HL-60 (cell line): ENCODE data around the gene EPS8L1.

Source experiments
- DNase-seq, 2 experiments: peaks; one replicate each; pipeline ENCODE4 v3.0.0-alpha.2; 2010 to 2020; ENCODE audit warnings: low read depth in 1 of 2, low spot score in 1 of 2
- H3K27ac ChIP-seq: fragments of 250-450 bp; sonication (Bioruptor Pico); replicated peaks from 2 replicates; pipeline ENCODE4 v1.5.1; 2020; ENCODE audit warnings: mild to moderate bottlenecking, moderate library complexity
- H3K27me3 ChIP-seq: fragments of 250-450 bp; sonication (Bioruptor Pico); 2 replicates; pipeline ENCODE4 v1.5.1; 2021; ENCODE audit warnings: mild to moderate bottlenecking, moderate library complexity; ENCODE audit not compliant: insufficient read depth, poor library complexity, severe bottlenecking
- H3K4me3 ChIP-seq: replicated peaks from 2 replicates; pipeline ENCODE4 v1.5.1; 2011; ENCODE audit warnings: mild to moderate bottlenecking, control low read depth, low read length; ENCODE audit not compliant: insufficient read depth
- GABPA ChIP-seq: IDR thresholded peaks from 2 replicates; pipeline ENCODE4 v1.6.1; 2012; ENCODE audit warnings: low read depth
- POLR2AphosphoS5 ChIP-seq: IDR thresholded peaks from 2 replicates; pipeline ENCODE4 v1.6.1; 2012; ENCODE audit warnings: low read depth
- SPI1 ChIP-seq: IDR thresholded peaks from 2 replicates; pipeline ENCODE4 v1.6.1; 2012; ENCODE audit warnings: low read depth, mild to moderate bottlenecking, borderline replicate concordance
- TF ChIP-seq, protein P1 (sequence below): IDR thresholded peaks from 2 replicates; pipeline ENCODE4 v1.6.1; 2012; ENCODE audit warnings: low read depth; ENCODE audit not compliant: insufficient replicate concordance
- TF ChIP-seq, protein P2 (sequence below): IDR thresholded peaks from one replicate; pipeline ENCODE4 v1.5.1; 2011; ENCODE audit warnings: low read length, control low read depth, inconsistent platforms; ENCODE audit not compliant: insufficient read depth

The EPS8L1 gene

DNA sequence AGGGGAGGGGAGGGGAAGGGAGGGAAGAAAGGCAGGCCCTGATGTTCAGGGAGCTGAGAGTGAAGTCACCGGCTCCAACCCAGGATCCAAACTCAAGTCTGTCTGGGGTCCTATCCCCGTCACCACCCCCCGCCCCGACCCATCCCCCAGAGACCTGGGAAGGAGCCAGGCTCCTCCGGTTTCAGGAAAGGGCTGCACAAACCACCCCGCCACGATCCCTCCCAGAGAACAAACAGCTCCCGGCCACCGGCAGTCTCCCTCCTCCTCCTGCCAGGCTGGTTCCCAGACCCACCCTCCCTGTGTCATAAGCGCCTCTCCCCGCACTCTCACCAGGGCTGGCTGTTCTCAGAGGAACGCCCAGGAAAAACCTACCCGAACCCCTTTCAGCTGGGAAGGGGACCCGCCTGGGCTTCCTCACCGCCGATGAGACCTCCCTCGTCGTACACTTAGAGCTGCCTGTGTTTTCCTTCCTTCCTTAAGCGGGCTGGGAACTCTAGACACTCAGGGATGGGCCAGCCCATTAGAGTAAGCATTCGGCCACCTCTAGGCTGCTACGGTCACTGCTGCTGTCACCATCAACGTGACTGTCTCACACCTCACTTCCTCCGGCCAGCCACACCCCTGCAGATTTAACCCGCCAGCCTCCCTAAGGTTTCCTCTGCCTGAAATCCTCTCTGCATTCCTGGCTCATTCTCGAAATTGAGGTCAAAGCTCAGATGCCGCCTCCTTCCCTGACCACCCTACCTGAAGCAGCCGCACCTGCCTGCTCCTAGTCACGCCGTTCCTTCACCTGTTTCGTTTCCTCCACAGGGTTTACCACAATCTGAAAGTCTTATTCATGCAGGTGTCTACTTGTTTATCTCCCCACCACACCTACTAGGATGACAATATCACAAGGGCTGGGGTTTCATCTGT, 6.5 kb upstream of the EPS8L1 start:
- Histone ChIP-seq H3K27ac (no peak overlapping the region), H3K4me3 (no peak overlapping the region), H3K27me3 (peaks cover 21% of the 10 kb centered on the region)
- TF ChIP-seq SPI1 (no peak), GABPA (no peak), POLR2AphosphoS5 (no peak)
- TF ChIP-seq, protein P1, sequence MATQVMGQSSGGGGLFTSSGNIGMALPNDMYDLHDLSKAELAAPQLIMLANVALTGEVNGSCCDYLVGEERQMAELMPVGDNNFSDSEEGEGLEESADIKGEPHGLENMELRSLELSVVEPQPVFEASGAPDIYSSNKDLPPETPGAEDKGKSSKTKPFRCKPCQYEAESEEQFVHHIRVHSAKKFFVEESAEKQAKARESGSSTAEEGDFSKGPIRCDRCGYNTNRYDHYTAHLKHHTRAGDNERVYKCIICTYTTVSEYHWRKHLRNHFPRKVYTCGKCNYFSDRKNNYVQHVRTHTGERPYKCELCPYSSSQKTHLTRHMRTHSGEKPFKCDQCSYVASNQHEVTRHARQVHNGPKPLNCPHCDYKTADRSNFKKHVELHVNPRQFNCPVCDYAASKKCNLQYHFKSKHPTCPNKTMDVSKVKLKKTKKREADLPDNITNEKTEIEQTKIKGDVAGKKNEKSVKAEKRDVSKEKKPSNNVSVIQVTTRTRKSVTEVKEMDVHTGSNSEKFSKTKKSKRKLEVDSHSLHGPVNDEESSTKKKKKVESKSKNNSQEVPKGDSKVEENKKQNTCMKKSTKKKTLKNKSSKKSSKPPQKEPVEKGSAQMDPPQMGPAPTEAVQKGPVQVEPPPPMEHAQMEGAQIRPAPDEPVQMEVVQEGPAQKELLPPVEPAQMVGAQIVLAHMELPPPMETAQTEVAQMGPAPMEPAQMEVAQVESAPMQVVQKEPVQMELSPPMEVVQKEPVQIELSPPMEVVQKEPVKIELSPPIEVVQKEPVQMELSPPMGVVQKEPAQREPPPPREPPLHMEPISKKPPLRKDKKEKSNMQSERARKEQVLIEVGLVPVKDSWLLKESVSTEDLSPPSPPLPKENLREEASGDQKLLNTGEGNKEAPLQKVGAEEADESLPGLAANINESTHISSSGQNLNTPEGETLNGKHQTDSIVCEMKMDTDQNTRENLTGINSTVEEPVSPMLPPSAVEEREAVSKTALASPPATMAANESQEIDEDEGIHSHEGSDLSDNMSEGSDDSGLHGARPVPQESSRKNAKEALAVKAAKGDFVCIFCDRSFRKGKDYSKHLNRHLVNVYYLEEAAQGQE = no peak
- TF ChIP-seq, protein P2, sequence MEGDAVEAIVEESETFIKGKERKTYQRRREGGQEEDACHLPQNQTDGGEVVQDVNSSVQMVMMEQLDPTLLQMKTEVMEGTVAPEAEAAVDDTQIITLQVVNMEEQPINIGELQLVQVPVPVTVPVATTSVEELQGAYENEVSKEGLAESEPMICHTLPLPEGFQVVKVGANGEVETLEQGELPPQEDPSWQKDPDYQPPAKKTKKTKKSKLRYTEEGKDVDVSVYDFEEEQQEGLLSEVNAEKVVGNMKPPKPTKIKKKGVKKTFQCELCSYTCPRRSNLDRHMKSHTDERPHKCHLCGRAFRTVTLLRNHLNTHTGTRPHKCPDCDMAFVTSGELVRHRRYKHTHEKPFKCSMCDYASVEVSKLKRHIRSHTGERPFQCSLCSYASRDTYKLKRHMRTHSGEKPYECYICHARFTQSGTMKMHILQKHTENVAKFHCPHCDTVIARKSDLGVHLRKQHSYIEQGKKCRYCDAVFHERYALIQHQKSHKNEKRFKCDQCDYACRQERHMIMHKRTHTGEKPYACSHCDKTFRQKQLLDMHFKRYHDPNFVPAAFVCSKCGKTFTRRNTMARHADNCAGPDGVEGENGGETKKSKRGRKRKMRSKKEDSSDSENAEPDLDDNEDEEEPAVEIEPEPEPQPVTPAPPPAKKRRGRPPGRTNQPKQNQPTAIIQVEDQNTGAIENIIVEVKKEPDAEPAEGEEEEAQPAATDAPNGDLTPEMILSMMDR = no peak
- no peak for DNase-seq

DNA sequence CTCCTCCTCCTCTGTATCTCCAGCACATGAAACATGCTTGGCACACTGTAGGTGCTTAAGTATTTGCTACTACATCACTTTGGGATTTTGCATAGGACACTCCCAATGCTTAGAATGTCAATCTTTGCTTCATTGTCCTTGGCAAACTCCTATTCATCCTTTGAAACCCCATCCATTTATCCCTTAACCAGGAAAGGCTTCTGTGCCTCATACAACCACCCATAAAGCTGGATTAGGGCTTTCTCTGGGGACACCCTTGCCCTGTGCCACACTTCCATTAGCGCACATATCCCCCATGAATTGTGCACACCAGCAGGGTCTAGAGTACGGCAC, 5.8 kb upstream of the EPS8L1 start:
- Histone ChIP-seq H3K4me3 (no peak overlapping the region), H3K27ac (no peak overlapping the region), H3K27me3 (peaks cover 21% of the 10 kb centered on the region)
- TF ChIP-seq, protein P1 = no peak
- TF ChIP-seq POLR2AphosphoS5 (no peak), GABPA (no peak), SPI1 (no peak)
- TF ChIP-seq, protein P2 = no peak
- DNase-seq = no peak

DNA sequence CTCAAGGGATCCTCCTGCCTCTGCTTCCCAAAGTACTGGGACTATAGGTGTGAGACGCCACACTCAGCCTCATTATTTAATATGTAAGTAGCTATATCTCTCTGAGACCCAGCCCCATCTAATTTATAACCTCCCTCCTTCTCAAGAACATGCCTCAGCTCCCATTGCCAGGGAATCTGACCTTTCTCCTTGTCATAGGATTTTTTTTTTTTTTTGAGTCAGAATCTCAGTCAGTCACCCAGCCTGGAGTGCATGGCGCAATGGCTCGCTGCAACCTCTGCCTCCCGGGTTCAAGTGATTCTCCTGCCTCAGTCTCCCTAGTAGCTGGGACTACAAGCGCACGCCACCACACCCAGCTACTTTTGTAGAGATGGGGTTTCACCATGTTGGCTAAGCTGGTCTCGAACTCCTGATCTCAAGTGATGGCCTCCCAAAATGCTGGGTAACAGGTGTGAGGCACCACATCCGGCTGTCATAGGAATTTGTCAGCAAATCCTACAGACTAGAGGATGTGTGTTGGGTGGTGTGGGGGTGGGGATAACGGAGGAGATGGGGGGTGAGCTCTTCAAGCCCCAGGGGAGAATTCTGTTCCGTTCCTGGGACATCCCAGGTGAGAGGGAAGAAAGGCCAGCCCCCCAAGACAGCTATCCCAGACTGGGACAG, 5.1 kb upstream of the EPS8L1 start:
- Histone ChIP-seq H3K4me3 (no peak overlapping the region), H3K27me3 (peaks cover 21% of the 10 kb centered on the region), H3K27ac (no peak overlapping the region)
- DNase-seq = no peak
- TF ChIP-seq, protein P1 = no peak
- no peak for TF ChIP-seq POLR2AphosphoS5
- TF ChIP-seq SPI1 = no peak
- TF ChIP-seq, protein P2 = no peak
- TF ChIP-seq GABPA = no peak
